Stimulated activated CD4-positive, alpha-beta T cell treated with anti-CD3 and anti-CD28 coated beads, Interleukin-15, amount 100 ng/mL, for 1 hour (primary cell): ENCODE results near the gene NSUN5.
"Not testable (repeated sequence)": the region's sequence is repeated elsewhere in the genome, so short reads cannot be mapped to it uniquely, and the experiment has no call there.

ENCODE experiments used
- DNase-seq, 2 donors: peaks; one replicate each; pipeline ENCODE4 v3.0.0-alpha.2; 2020; ENCODE audit warnings: low read depth in 1 of 2, low spot score in 1 of 2

Gene NSUN5

DNA sequence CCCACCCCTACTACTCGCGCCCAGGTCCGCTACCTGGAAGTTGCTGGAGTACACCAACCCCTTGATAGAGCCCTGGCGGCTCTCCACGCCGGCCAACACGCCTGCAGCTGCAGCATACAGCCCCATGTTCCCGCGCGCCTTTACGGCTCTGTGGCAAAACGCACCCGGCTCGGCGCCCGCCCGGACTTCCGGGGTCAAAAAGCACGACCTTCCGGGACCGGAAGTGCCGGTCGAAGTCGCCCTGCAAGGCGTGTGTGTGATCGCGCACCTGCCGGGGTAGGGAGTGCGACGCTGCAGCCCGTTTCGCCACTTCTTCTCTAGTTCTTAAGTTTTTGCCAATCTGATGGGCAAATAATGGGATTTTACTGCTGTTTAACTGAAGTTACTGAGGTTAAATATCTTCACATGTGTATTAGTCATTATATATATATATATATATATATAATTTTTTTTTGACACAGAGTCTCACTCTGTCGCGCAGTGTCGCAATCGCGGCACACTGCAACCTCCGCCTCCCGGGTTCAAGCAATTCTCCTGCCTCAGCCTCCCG is at the start of gene NSUN5:
Gene NSUN5 (minus strand): TSS at position 162 of the 550 bp plus-strand sequence. CDS start 36 bp downstream, at position 126.
- DNase-seq = peak; percentile 79 to 85

DNA sequence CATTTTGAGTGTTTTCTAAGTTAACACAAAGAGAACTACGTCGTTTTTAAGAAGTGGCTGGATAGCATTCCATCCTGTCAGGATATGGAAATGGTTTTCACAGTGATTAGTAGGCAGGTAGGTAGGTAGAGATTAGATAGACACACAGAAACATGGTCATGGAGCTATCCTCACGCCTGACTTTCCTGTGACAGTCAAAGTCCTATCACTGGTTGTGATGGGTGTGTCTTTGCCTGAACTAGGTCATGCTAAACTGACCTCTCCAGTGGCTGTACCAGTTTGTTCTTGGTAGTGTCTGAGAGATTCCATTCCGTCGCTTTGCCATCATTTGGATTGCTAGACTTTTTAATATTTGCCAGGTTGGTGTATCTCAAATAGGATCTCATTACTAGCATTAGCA is 47.5 kb upstream of the NSUN5 start:
- DNase-seq = no peak

DNA sequence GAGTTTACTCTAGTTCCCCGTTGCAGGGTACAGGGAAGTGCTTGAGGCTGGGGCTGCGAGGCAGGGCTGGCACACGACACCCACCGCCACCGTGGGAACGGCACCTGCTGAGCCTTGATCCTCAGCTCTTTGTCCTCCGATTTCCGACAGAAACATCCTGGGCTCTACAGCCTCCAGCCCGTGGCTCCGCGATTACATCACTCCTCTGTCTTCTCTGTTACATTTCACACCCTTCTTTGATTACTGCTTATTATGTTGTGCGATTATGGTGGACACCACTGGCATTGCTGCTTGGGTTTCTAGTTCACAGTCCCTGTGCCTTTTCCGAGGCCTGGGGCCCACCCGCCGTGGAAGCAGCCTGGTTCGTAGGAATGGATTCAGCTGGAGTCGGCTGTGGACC is 46.2 kb upstream of the NSUN5 start:
- DNase-seq = no peak

DNA sequence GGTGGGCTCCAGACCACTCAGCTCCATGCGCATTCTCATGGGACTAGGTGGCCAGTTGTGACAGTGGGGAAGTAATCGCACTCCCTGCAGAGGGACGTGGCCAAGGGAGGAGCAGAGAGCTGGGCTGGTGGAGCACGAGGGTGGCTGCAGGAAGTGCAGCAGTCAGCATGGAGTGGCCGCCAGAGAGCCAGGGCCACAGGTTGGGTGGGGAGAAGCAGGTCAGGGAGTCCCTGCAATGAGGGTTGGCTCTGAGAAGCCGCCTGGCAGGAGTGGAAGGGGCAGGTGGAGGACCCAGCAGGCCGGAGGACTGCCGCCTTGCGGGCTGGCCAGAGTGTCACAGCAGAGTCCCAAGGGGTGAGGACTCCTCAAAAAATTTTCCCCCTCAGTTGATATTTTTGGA is 45.6 kb upstream of the NSUN5 start:
- no peak for DNase-seq

DNA sequence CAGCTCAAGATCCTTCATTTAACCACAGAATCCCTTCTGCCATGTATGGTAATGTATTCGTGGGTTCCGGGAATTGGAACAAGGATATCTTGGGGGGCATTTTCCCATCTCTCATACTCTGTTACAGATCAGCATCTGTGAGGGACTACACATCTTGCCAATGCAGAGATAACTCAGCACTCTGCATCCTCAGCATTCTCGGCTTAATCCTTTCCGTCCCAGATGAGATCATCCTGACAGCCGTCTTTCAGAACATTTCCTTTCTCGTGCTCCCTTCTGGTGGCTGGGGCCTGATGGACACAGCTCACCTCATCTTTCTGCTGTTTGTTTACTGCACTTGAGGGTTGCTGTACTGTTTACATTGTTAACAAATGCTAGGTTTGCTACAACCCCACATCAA is 44.6 kb upstream of the NSUN5 start:
- DNase-seq = no peak

DNA sequence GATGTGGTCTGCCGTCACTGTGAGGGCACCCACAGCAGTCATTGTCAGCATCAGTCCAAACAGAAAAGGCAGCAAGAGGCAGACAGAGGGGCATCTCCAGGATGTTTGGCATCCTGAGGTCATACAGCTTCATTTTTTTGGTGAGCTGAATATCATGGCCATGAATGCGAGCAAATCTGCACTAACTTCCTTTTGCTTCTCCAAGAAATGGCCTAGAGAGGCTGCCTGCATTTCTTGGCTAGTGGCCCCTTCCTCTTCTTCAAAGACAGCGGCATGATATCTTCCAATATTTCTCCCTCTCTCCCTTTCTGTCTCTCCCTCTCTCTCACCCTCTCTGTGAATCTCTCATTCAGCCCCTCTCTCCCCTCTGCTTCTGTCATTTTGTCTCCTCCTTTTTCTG is 44.2 kb upstream of the NSUN5 start:
- DNase-seq = no peak

DNA sequence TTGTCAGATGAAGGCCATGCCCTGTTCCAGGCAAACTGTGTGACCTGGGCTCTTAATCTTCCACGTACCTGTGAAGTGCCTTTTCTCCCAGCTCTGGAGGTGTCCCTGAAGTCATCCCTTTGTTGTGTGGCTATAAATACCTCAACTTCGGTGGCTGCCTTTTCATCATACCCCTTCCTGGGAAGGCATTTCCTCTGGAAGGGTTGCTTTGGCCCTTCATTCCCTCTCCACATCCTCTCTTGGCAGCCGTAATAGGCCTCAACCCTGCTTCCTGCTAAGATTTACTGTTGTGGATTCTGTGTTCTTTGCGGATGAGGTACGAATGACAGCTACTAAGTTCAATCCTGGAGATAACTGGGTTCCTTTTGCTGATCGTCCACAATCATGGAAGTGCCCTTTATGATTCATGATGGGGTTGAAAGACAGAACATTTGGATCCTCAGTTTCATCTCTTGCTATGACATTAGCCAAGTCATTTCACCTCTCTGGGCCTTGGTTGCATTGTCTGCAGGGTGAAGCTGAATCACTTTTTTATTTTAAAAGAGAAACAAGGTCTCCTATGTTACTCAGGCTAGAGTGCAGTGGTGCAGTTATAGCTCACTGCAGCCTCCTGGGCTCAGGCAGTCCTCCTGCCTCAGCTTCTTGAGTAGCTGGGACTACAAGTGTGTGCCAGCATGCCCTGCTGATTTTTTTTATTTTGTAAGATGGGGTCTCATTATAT is 43.0 kb upstream of the NSUN5 start:
- no peak for DNase-seq

DNA sequence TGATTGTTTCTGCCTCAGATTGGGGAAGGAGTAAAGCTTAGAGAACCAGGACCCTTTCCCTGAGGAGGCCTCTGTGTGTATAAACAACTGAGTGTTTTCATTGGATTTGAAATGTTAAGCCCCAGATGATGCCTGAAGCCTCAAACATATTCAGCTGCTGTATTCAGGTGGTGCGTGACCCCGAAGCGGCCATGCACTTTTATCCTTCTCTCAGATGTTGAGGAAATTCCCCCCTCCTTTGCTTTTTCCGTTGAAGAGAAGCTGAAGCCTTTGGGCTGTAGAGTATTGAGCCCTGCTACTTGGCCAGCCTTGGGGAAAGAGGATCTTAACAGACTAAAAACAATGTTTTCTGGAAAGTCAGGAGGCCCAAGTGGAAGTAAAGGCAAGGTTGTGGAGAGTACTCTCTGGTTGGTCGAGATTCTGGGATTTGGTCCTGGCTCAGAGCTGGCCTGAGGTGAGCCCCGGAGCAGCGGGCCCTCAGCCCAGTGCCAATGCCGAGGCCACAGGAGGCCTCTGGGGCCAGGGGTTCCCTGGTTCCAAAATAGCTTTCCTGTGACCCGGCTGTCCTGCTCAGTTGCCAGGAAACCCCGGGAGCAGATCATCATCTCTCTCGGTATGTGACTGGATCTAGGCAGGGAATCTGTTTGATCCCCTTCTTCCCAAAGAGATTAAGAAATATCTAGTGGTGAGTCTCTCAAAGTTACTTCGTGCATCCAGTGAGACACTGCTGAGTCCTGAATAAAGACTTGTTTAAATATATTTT is 41.9 kb upstream of the NSUN5 start:
- DNase-seq = no peak

DNA sequence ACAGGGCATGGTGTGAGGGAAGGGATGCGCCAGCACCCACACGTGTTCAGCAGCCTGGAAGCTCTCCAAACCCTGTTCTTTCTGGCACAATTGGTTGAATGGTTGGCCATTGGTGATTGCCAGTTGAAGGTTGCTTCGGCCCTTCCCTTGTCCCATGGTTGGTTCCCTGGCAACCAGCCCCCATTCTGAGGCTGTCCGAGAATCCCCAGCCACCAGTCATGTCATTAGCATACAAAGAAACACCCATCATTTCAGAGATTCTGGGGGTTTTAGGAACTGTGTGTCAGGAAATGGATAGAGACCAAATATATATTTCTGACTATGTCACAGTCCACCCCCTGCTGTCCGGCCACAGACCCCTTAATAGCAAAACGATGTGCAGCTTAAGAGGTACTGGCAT is 41.1 kb upstream of the NSUN5 start:
- no peak for DNase-seq

DNA sequence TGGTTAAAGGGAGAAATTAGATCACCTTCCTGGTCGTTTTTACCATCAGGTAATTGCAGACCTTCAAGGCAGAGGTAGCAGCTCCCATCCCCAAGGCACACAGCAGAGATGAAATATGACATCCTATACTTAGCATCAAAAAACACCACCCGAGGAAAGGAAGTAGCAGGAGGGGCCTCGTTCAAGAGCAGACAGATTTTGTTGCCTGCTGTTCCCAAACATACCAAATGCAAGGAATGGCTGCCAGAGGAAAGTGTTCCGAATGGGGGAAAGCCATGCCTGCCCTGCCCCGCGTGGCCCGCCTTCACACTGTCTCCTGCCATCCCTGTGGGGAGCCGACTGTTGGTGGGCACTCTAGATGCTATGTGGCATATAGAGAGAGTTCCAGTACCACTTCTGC is 37.3 kb upstream of the NSUN5 start:
- no peak for DNase-seq

DNA sequence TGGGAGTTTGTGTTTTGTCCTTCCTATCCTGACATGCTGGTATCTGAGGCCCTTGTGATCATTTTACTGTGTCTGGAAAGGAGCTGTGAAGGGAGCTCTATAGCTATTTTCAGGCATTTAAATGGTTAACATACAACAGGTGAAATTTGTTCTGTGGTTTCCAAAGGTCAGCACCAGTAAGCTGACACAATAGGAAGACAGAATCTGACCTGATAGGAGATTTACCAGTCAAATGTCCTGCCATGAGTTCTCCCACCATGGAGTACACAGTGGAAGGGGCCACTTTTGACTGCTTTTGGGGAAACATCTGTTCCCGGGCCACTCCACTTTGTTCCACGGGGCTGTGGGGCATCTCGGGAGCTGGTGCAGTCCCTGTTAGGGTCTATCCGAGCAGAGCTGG is 36.9 kb upstream of the NSUN5 start:
- DNase-seq = no peak

DNA sequence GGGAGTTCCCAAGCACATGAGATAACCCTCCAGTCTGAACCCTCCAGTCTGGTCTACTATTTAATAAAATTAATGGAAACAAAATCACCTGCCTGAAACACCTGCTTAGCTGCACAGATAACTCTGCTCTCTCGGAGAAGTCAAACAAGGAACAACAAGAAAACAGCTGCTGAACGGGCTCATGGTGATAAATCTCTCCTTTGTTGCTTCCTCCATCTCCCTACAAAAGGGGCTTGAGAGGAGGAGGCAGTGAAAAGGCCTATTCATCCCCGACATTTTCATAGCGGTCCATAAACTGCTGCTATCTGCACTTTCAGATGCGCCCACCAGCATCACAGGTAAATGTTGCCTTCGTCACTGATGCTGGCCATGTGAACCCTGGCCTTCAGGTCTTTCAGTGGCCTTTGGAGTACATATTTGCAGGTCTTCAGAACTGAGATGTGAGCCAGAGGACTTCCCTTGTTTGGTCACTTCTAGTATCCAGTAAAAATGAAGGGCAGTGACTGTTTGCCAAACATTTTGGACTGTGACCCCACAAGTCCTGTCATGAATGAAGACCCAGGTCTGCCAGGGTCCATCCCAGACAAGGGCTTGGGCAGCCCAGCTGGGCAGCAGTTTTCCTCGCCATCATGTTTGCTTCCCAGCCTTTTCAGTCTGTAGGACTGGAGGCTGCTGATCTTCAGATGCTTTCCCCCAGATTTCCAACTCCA is 35.2 kb upstream of the NSUN5 start:
- no peak for DNase-seq

DNA sequence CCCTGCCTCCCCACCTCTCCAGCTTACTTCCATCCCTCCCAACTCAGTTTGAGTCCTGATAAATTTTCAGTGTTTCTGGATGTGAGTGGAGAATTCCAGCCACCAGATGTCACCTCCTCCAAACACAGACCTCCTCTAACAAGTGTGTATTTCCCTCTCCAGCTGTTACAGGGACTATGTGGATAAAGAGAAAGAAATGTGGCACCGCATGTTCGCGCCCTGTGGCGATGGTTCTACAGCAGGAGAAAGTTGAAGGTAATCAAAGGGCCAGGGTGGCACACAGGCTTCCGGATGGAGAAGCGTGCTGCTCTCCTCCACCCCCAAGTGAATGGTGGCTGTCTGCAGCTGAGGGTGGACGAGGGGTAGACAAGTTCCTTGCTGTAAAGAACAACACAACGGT is 34.0 kb upstream of the NSUN5 start:
- no peak for DNase-seq

DNA sequence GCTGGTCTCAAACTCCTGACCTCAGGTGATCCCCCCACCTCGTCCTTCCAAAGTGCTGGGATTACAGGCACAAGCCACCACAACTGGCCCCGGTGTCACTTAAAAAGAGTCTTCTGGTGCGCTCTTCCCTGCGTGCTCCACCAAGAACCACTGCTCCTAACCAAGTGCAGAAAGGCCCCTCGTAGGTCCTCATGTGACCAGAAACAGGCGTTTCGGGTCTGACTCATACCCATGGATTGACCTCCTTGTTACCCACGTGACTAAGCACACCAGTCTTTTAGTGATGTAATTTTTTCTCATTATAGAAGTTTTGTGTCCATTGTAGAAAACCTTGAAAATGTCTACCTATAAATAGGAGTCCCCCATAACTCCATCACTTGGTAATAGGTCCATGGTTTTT is 33.3 kb upstream of the NSUN5 start:
- no peak for DNase-seq

DNA sequence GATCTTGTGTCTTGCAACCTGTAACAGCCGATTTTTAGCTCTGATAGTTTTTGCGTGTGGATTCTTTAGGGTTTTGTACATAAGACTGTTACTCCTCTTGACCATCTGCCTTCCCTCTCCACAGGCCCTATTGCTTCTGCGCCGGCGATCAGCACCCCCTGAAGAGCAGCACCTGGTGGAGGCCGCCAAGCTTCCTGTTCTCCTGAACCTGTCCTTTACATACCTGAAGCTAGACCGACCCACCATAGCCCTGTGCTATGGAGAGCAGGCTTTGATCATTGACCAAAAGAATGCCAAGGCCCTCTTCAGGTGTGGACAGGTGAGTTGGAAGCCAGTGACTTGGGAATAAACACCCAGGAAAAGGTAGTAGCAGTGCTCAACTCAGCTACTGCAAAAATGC is 31.9 kb upstream of the NSUN5 start:
- no peak for DNase-seq

DNA sequence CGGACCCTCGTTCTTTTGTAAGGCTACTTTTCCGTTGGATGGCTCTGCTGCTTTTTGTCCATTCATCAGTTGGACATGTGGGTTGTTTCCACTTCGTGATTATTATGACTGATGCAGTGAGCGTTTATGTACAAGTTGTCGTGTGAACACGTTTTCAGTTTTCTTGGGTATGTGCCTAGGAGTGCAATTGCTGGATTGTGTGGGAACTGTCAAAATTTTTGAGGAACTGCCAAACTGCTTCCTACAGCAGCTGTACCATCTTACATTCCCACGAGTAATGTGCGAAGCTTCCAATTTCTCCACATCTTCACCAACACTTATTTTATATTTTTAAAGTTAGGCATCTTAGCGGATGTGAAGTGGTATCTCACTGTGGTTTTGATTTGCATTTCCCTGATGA is 29.7 kb upstream of the NSUN5 start:
- DNase-seq = no peak

DNA sequence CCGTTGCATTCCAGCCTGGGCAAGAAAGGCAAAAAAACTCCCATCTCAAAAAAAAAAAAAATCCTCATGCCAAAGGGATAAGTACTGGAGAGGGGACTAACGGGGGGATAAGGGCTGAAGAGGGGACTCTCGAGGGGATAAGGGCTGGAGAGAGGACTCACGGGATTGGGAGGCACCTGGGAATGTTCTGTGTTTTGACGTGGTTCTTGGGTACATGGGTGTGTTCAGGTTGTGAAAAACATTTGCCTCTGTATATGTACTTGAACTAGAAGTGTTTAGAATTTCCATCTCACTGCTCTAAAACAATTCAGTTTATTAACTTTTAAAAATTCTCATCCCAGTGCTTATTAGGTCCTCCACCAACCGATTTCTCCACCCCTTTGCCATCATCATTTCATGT is 23.8 kb upstream of the NSUN5 start:
- no peak for DNase-seq

DNA sequence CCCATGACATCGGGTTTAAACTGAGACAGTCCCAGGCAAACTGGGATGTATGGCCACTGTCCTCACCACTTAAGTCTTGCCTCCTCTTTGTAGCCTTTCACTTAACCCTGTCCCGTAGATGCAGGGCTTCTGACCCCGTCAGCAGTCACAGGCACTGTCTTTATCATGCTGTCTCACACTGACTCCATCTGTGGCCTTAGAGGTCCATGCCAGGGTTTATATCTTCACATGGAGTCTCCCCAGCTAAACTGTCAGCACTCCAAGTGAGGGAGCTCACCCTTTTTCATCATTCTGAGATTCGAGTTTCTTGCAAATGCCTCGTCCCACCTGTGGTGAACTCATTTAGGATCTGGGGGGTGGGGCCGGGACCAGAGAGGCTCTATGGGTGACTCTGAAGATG is 22.1 kb upstream of the NSUN5 start:
- no peak for DNase-seq

DNA sequence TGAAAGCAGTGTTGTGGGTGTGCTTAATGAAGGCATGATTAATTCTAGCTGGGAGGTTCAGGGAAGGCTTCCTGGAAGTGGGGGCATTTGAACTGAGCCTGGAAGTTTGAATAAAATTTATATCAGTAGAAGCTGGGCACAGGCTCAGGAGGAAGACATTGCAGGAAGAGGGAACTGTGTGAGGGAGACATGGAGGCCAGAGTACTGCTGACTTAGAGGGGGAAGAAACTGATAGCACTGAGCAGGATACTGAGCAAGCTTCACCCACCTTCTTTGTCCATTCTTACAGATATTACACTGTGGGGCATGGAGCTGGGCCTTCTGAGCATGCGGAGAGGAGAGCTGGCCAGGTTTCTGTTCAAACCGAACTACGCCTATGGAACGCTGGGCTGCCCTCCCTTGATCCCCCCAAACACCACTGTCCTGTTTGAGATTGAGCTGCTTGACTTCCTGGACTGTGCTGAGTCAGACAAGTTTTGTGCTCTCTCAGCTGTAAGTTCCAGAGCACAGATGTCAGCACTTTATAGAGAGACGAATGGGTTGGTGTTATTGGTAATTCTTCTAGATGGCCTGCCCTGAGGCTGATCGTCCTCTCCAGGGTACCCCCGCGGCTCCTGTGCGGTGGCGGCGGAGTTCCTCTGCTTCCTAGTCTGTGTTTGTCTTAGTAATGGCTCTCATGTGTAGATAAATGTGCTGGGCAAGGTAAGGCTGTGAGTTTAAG is 21.4 kb upstream of the NSUN5 start:
- no peak for DNase-seq

DNA sequence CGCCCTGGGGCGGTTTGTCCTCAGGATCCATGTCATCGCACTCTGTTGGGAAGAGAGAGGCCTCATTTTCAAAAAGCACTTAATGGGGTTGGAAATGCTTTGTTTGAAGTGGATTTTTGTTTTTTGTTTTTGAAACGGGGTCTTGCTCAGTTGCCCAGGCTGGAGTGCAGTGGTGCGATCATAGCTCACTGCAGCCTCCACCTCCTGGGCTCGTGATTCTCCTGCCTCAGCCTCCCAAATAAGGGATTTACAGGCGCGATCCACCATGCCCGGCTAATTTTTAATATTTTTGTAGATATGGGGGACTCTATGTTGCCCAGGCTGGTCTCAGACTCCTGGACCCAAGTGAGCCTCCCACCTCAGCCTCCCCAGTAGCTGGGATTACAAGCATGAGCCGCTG is 20.1 kb upstream of the NSUN5 start:
- no peak for DNase-seq

DNA sequence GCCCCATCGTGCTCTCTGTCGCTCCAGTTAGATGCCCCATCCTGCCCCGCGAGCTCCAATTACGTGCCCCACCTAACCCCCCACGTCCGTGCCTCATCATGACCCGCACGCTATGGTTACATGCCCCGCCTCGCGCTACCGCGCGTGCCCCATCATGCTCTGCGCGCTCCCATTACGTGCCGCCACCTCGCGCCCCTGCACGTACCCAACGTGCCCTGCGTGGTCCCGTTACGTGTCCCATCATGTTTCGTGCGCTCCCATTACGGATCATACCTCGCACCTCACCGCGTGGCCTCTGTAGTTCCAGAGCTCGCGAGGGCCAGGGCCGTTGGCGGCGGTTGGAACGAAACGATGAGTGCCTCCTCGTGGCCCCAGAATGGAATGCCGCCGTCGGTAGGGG is 19.3 kb upstream of the NSUN5 start, which contains the start of the genes FKBP6 and TRIM50:
Gene FKBP6 (plus strand): TSS at position 240 of the 400 bp plus-strand sequence. CDS start 268 bp downstream, outside the sequence.
Gene TRIM50 (minus strand): TSS at position 161 of the 400 bp plus-strand sequence. CDS start 3,295 bp downstream, outside the sequence.
- DNase-seq = not testable (repeated sequence)
